H9 (cell line): ENCODE data around the gene OR51V1. TPM values are rescaled to one million over a fixed set of nuclear protein-coding genes. Genes with fewer than 3 reads are reported as not detected.

Experiments
- DNase-seq: peaks from one replicate; pipeline ENCODE4 v3.0.0-alpha.2; 2017
- H2AFZ ChIP-seq: one replicate; pipeline ENCODE4 v1.6.1; 2013; ENCODE audit warnings: mild to moderate bottlenecking, low read length, control low read depth, moderate library complexity
- H2AK5ac ChIP-seq: 2 replicates; pipeline ENCODE4 v1.6.1; 2013; ENCODE audit warnings: low read length, control low read depth, mixed read lengths; ENCODE audit not compliant: insufficient read length
- H2BK120ac ChIP-seq: one replicate; pipeline ENCODE4 v1.6.1; 2013; ENCODE audit warnings: low read depth, mild to moderate bottlenecking, low read length, control low read depth, inconsistent platforms; ENCODE audit not compliant: poor library complexity, severe bottlenecking
- H2BK12ac ChIP-seq: 2 replicates; pipeline ENCODE4 v1.6.1; 2013; ENCODE audit warnings: low read length, control low read depth, mixed read lengths, low read depth; ENCODE audit not compliant: insufficient read length
- H2BK15ac ChIP-seq: 2 replicates; pipeline ENCODE4 v1.6.1; 2013; ENCODE audit warnings: low read depth, low read length, control low read depth
- H2BK20ac ChIP-seq: one replicate; pipeline ENCODE4 v1.6.1; 2013; ENCODE audit warnings: low read depth, mild to moderate bottlenecking, low read length, control low read depth, inconsistent platforms; ENCODE audit not compliant: poor library complexity, severe bottlenecking
- H2BK5ac ChIP-seq: 2 replicates; pipeline ENCODE4 v1.6.1; 2013; ENCODE audit warnings: low read length, control low read depth, mixed read lengths; ENCODE audit not compliant: insufficient read length
- H3K14ac ChIP-seq: 2 replicates; pipeline ENCODE4 v1.6.1; 2013; ENCODE audit warnings: low read length, control low read depth; ENCODE audit not compliant: insufficient read depth
- H3K18ac ChIP-seq: 2 replicates; pipeline ENCODE4 v1.6.1; 2013; ENCODE audit warnings: low read depth, mild to moderate bottlenecking, mixed read lengths, low read length, control low read depth; ENCODE audit not compliant: insufficient read length
- H3K23ac ChIP-seq: 2 replicates; pipeline ENCODE4 v1.6.1; 2013; ENCODE audit warnings: low read length, control low read depth, mixed read lengths, low read depth; ENCODE audit not compliant: insufficient read length
- H3K23me2 ChIP-seq: 2 replicates; pipeline ENCODE4 v1.6.1; 2013; ENCODE audit warnings: low read depth, mild to moderate bottlenecking, mixed read lengths, low read length, control low read depth; ENCODE audit not compliant: insufficient read length, poor library complexity, severe bottlenecking
- H3K27ac ChIP-seq: 2 replicates; pipeline ENCODE4 v1.5.1; 2013; ENCODE audit warnings: low read length, control low read depth, mixed read lengths, low read depth; ENCODE audit not compliant: insufficient read length
- H3K27me3 ChIP-seq: 2 replicates; pipeline ENCODE4 v1.6.1; 2013; ENCODE audit warnings: low read length, control low read depth, inconsistent platforms; ENCODE audit not compliant: insufficient read depth
- H3K4ac ChIP-seq: 2 replicates; pipeline ENCODE4 v1.6.1; 2013; ENCODE audit warnings: low read depth, mild to moderate bottlenecking, control low read depth, inconsistent platforms, low read length, moderate library complexity
- H3K4me1 ChIP-seq: 2 replicates; pipeline ENCODE4 v1.6.1; 2013; ENCODE audit warnings: low read length, control low read depth, inconsistent platforms; ENCODE audit not compliant: insufficient read depth
- H3K4me2 ChIP-seq: 2 replicates; pipeline ENCODE4 v1.6.1; 2013; ENCODE audit warnings: low read length, control low read depth, mixed read lengths; ENCODE audit not compliant: insufficient read length, insufficient read depth
- H3K56ac ChIP-seq: 2 replicates; pipeline ENCODE4 v1.6.1; 2013; ENCODE audit warnings: low read depth, mild to moderate bottlenecking, mixed read lengths, low read length, control low read depth; ENCODE audit not compliant: insufficient read length
- H3K79me1 ChIP-seq: 2 replicates; pipeline ENCODE4 v1.6.1; 2013; ENCODE audit warnings: low read depth, mild to moderate bottlenecking, moderate library complexity, low read length, control low read depth, inconsistent platforms; ENCODE audit not compliant: insufficient read depth, poor library complexity, severe bottlenecking
- H3K79me2 ChIP-seq: 2 replicates; pipeline ENCODE4 v1.6.1; 2013; ENCODE audit warnings: low read length, control low read depth, inconsistent platforms; ENCODE audit not compliant: insufficient read depth
- H3K9ac ChIP-seq: 2 replicates; pipeline ENCODE4 v1.6.1; 2013; ENCODE audit warnings: low read length, control low read depth, mixed read lengths; ENCODE audit not compliant: insufficient read length; ENCODE audit errors: extremely low read depth
- H3K9me3 ChIP-seq: one replicate; pipeline ENCODE4 v1.6.1; 2013; ENCODE audit warnings: low read depth, low read length, inconsistent platforms; ENCODE audit not compliant: control insufficient read depth
- H3T11ph ChIP-seq: one replicate; pipeline ENCODE4 v1.6.1; 2013; ENCODE audit warnings: mild to moderate bottlenecking, low read length, control low read depth, inconsistent platforms
- H4K20me1 ChIP-seq: one replicate; pipeline ENCODE4 v1.6.1; 2013; ENCODE audit not compliant: control insufficient read depth, insufficient read length, insufficient read depth
- H4K5ac ChIP-seq: 2 replicates; pipeline ENCODE4 v1.6.1; 2013; ENCODE audit warnings: low read depth, mild to moderate bottlenecking, mixed read lengths, low read length, control low read depth; ENCODE audit not compliant: insufficient read length
- H4K8ac ChIP-seq: replicated peaks from 2 replicates; pipeline ENCODE4 v1.6.1; 2013; ENCODE audit warnings: low read length, control low read depth, mixed read lengths, low read depth; ENCODE audit not compliant: insufficient read length
- H4K91ac ChIP-seq: 2 replicates; pipeline ENCODE4 v1.6.1; 2013; ENCODE audit warnings: low read depth, mild to moderate bottlenecking, moderate library complexity, mixed read lengths, low read length, control low read depth; ENCODE audit not compliant: insufficient read length
- H3K27ac Mint-ChIP-seq, 3 experiments: 2 replicates in 2 of 3; 3 replicates in 1 of 3; pipeline ENCODE4 v1.8.0; 2020 to 2021; ENCODE audit warnings: mixed read lengths in 3 of 3, mild to moderate bottlenecking in 1 of 3, moderate library complexity in 1 of 3
- H3K27me3 Mint-ChIP-seq: 2 replicates; pipeline ENCODE4 v1.8.0; 2021; ENCODE audit warnings: low read depth, mild to moderate bottlenecking, moderate library complexity, mixed read lengths
- H3K36me3 Mint-ChIP-seq, 3 experiments: 2 replicates in 2 of 3; 3 replicates in 1 of 3; pipeline ENCODE4 v1.8.0; 2020 to 2021; ENCODE audit warnings: low read depth in 3 of 3, mixed read lengths in 3 of 3; ENCODE audit not compliant: insufficient read depth in 1 of 3
- H3K4me1 Mint-ChIP-seq, 2 experiments: 2 replicates each; pipeline ENCODE4 v1.8.0; 2020; ENCODE audit warnings: mixed read lengths in 2 of 2
- H3K4me3 Mint-ChIP-seq, 2 experiments: 2 replicates in 1 of 2; 3 replicates in 1 of 2; pipeline ENCODE4 v1.8.0; 2020 to 2021; ENCODE audit warnings: mild to moderate bottlenecking in 2 of 2, mixed read lengths in 2 of 2, moderate library complexity in 1 of 2
- H3K9me3 Mint-ChIP-seq, 2 experiments: 2 replicates in 1 of 2; 3 replicates in 1 of 2; pipeline ENCODE4 v1.8.0; 2020; ENCODE audit warnings: mild to moderate bottlenecking in 2 of 2, mixed read lengths in 2 of 2, moderate library complexity in 1 of 2
- WGBS: extraction: QIAGEN DNeasy Blood & Tissue Kit; methylation state at CpG from one replicate; pipeline ENCODE4 v1.1.7; 2013; ENCODE audit warnings: missing lambda C conversion rate, low lambda C conversion rate, mixed read lengths; ENCODE audit not compliant: insufficient read length; ENCODE audit errors: extremely low coverage; 5-methylcytosine and 5-hydroxymethylcytosine counted together
- total RNA-seq: library from RNA; stranded (reverse); gene quantifications from 2 replicates; pipeline ENCODE4 v1.2.1, GENCODE V29; 2021
- TF ChIP-seq, protein P1 (sequence below): fragments of 200-600 bp; sonication (generic); conservative IDR thresholded peaks from 3 replicates; pipeline ENCODE4 v1.8.0; 2021; ENCODE audit warnings: antibody characterized with exemption, mild to moderate bottlenecking

Gene OR51V1
- total RNA-seq, 1 experiment from 2014 or later, result not detected

DNA sequence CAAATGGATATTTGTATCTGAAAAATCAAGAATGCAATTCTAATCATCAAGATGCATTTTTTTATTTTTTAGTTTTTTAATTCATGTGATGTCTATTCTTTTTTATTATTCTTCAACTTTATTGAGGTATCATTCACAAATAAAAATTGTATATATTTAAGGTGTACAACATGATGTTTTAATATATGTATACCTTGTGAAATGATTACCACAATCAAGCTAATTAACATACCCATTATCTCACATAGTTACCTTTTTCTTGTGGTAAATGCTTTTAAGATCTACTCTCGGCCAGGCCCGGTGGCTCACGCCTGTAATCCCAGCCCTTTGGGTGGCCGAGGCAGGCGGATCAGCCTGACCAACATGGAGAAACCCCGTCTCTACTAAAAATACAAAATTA, 22.7 kb upstream of the OR51V1 start:
- Histone ChIP-seq H3K56ac (no peak overlapping the region), H3K23me2 (no peaks in the 10 kb centered on the region), H3K9ac (no peak overlapping the region), H3K14ac (no peak overlapping the region), H2BK12ac (no peak overlapping the region), H4K91ac (no peak overlapping the region), H3K4me1 (no peaks in the 10 kb centered on the region), H2BK120ac (no peak overlapping the region), H3K18ac (no peak overlapping the region), H4K5ac (no peak overlapping the region), H2BK5ac (no peak overlapping the region), H2AFZ (no peak overlapping the region), H3K79me1 (no peaks in the 10 kb centered on the region), H2BK20ac (no peak overlapping the region), H2AK5ac (no peak overlapping the region), H3K4ac (no peak overlapping the region), H4K20me1 (no peaks in the 10 kb centered on the region), H4K8ac (no peak overlapping the region), H3K27ac (no peak overlapping the region), H3K9me3 (no peaks in the 10 kb centered on the region), H2BK15ac (no peak overlapping the region), H3K23ac (no peak overlapping the region), H3K27me3 (no peaks in the 10 kb centered on the region), H3K4me2 (no peak overlapping the region), H3K79me2 (no peaks in the 10 kb centered on the region), H3T11ph (no peak overlapping the region)
- DNase-seq, result no peak
- no peaks in the 10 kb centered on the region for H3K4me1 Mint-ChIP-seq
- WGBS, result no CpG with 5 or more reads among the region's 6 CpGs
- 0 out of 7 replicates have a peak overlapping the region, but pooled peaks of 1 of the 3 experiments have one; percentile 55 for H3K27ac Mint-ChIP-seq
- H3K9me3 Mint-ChIP-seq, result peaks cover 27 to 31% of the 10 kb centered on the region in 2 experiments
- no peak overlapping the region for H3K4me3 Mint-ChIP-seq
- peaks cover 6 to 24% (median 16%) of the 10 kb centered on the region in 3 experiments; a peak in 6 of 7 replicates for H3K36me3 Mint-ChIP-seq
- no peaks in the 10 kb centered on the region for H3K27me3 Mint-ChIP-seq
- TF ChIP-seq, protein P1, sequence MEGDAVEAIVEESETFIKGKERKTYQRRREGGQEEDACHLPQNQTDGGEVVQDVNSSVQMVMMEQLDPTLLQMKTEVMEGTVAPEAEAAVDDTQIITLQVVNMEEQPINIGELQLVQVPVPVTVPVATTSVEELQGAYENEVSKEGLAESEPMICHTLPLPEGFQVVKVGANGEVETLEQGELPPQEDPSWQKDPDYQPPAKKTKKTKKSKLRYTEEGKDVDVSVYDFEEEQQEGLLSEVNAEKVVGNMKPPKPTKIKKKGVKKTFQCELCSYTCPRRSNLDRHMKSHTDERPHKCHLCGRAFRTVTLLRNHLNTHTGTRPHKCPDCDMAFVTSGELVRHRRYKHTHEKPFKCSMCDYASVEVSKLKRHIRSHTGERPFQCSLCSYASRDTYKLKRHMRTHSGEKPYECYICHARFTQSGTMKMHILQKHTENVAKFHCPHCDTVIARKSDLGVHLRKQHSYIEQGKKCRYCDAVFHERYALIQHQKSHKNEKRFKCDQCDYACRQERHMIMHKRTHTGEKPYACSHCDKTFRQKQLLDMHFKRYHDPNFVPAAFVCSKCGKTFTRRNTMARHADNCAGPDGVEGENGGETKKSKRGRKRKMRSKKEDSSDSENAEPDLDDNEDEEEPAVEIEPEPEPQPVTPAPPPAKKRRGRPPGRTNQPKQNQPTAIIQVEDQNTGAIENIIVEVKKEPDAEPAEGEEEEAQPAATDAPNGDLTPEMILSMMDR, result no peak
